Measurements from ENCODE around the gene OSTN.

GRCh38 chr3:191221638-191222037, 22.6 kb downstream of the OSTN start:
- TF ChIP-seq CTCF (IDR thresholded peaks at IDR 0.05), result no peak
- TF ChIP-seq EP300 (IDR thresholded peaks at IDR 0.05), result no peak
- TF ChIP-seq POLR2A (IDR thresholded peaks at IDR 0.05), result no peak

All from ovary (tissue), 3 donors.